Upper lobe of left lung (tissue), 4 donors: ENCODE measurements around the gene CD27.

ENCODE experiments used
- EP300 ChIP-seq, 4 donors: sonication (generic); formaldehyde crosslinking; IDR thresholded peaks; one replicate each; pipeline ENCODE4 v1.5.1; 2017; ENCODE audit warnings: antibody characterized with exemption in 4 of 4, control low read depth in 2 of 4
- POLR2A ChIP-seq, 4 donors: fragments of 450-650 bp; IDR thresholded peaks; one replicate each; pipeline ENCODE4 v1.5.1; 2016 to 2017; ENCODE audit warnings: antibody characterized with exemption in 4 of 4, mild to moderate bottlenecking in 2 of 4
- POLR2AphosphoS5 ChIP-seq, 2 donors: sonication (generic); formaldehyde crosslinking; IDR thresholded peaks; one replicate each; pipeline ENCODE4 v1.5.1; 2017; ENCODE audit warnings: antibody characterized with exemption in 2 of 2
- TF ChIP-seq, protein P1 (sequence below), 6 experiments: fragments of 450-650 bp in 4 of 6; fragments of 200-600 bp in 2 of 6; sonication (generic) in 2 of 6; IDR thresholded peaks; one replicate each; pipeline ENCODE4 v1.5.1; 2016 to 2019; ENCODE audit warnings: antibody characterized with exemption in 6 of 6

DNA sequence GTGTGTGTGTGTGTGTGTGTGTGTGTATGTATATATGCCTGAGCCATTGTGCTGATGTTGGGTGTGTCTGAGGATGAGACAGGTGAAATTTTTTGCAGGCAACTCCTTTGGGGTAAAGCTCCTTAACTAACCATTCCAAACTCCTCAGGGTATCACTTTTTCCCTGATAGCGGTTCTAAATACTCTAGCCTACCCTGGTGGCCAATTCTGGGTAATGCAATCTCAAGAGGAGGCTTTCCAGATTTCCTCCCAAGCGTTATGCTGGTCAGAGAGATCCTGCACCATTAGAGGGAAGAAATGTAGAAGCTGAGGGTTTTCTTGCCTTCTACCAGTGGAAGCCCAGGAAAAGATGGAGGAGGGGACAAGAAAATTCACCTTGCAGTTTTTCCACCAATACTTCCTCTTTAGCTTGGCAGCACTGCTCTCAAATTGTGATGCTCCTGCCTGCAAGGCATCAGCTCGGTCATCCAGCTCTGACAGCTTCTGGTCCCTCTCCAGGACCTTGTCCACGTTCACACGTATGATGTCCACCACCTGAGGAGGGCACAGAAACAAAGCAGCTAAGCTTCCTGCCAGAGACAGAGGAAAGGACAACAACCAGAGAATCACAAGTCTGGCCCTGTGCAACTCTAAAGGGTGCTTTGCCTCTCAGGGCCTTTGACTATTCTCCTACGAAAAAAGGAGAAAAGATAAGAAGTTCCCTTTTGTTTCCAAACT, 20.9 kb downstream of the CD27 start:
- TF ChIP-seq, protein P1, sequence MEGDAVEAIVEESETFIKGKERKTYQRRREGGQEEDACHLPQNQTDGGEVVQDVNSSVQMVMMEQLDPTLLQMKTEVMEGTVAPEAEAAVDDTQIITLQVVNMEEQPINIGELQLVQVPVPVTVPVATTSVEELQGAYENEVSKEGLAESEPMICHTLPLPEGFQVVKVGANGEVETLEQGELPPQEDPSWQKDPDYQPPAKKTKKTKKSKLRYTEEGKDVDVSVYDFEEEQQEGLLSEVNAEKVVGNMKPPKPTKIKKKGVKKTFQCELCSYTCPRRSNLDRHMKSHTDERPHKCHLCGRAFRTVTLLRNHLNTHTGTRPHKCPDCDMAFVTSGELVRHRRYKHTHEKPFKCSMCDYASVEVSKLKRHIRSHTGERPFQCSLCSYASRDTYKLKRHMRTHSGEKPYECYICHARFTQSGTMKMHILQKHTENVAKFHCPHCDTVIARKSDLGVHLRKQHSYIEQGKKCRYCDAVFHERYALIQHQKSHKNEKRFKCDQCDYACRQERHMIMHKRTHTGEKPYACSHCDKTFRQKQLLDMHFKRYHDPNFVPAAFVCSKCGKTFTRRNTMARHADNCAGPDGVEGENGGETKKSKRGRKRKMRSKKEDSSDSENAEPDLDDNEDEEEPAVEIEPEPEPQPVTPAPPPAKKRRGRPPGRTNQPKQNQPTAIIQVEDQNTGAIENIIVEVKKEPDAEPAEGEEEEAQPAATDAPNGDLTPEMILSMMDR (IDR thresholded peaks at IDR 0.05): peak; percentile 78 to 92 (median 86)
- no peak for TF ChIP-seq POLR2AphosphoS5 (IDR thresholded peaks at IDR 0.05)
- TF ChIP-seq EP300 (IDR thresholded peaks at IDR 0.05): no peak
- no peak for TF ChIP-seq POLR2A (IDR thresholded peaks at IDR 0.05)
